SIG-M5 (cell line): ENCODE data around the gene ACTN4.
"Not testable (repeated sequence)": the region's sequence is repeated elsewhere in the genome, so short reads cannot be mapped to it uniquely, and the experiment has no call there.

Source experiments
- DNase-seq: peaks from one replicate; lab custom pipeline; 2025; lab: John Stamatoyannopoulos, UW

Gene ACTN4

GRCh38 chr19:38770228-38770948, 122.9 kb downstream of the ACTN4 start:
- DNase-seq: not testable (repeated sequence)

GRCh38 chr19:38770949-38771275, 123.5 kb downstream of the ACTN4 start:
- not testable (repeated sequence) for DNase-seq

DNA sequence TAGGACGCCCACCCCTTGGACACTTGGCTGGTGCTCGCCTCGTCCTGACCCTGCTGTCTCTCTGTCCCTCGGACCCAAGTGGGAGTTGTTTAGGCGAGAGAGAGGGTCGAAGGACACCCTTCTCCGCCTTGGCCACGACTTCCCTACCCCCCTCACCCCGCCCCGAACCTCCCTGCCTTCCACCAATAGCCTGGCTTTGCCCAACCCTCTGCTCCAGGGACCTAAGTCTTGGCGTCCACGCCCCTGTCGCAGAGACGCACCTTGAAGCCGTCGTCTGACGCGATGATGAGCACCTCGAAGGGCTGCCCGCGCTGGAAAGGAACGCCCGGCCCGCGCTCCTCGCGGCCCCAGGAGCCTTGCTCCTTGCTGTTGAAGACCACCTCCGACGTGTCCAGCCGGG, 124.1 kb downstream of the ACTN4 start:
- not testable (repeated sequence) for DNase-seq

GRCh38 chr19:38773469-38774177, 126.2 kb downstream of the ACTN4 start, which contains the start of gene LGALS7:
LGALS7 (minus strand) TSS chr19:38773517; CDS start chr19:38773492, 25 bp downstream.
- DNase-seq: no peak

DNA sequence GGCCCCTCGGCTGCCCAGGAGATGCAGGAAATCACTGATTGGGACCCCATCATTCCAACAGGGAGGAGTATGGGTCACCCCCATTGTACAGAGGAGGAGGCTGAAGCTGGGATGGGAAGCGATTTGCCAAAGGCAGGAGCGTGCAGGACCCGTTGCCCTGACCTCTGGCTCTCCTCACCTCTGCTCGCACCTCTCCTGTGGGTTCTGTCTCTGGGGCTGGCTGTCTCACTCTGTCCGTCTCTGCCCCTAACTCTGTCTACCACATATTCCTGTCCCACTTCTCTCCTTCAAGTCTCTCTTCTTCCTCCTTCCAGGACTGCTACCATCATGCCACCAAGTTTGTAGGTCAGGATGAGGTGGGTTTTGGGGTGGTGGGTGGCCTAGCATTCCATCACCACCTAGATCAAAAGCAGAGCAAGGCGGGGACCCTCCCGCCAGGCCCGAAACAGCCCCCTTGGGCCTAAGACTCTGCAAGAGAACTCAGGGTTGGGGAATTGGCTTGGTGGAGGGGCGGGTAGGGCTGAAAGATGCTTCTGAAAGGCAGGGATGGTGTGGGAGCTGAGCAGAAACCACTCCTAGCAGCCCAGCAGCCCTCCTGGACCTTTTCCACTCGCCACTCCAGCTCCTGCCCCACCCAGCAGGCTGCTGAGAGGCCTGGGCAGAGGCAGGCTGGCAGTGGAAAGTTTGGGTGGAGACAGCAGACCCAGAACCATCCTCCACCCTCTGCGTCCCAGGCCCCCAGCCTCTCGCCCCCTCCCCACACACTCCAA, 126.9 kb downstream of the ACTN4 start:
- DNase-seq: no peak

DNA sequence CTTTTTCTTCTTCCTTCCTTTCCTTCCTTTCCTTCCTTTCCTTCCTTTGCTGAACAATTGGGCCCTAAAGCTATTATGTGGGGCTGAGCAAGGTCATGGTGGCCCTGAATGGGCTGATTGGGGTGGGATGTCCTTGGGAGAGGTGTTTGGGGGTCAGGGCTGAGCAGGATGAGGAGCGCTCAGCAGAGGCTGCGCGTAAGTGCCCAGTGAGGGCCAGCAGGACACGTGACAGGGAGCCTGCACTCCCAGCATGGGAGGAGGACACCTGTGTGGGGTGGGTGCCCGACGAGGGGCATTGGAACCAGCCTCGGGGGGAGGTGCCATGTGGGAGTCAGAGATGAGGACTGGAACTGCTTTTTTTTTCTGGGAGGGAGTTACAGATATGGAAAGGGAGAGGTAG, 131.3 kb downstream of the ACTN4 start:
- DNase-seq: no peak

- no peak for DNase-seq
Observed at GRCh38 chr19:38780443-38780842, 133.0 kb downstream of the ACTN4 start.

- no peak for DNase-seq
Observed at GRCh38 chr19:38781058-38781457, 133.6 kb downstream of the ACTN4 start.
